ENCODE measurements around the gene MSLN. TPM values are rescaled to one million over a fixed set of nuclear protein-coding genes. Genes with fewer than 3 reads are reported as not detected.

Gene MSLN
- total and polyA plus RNA-seq, 9 of the 15 experiments (the other 6 are each of a cell fraction or from before 2014, with no cell fraction given), result not detected

DNA sequence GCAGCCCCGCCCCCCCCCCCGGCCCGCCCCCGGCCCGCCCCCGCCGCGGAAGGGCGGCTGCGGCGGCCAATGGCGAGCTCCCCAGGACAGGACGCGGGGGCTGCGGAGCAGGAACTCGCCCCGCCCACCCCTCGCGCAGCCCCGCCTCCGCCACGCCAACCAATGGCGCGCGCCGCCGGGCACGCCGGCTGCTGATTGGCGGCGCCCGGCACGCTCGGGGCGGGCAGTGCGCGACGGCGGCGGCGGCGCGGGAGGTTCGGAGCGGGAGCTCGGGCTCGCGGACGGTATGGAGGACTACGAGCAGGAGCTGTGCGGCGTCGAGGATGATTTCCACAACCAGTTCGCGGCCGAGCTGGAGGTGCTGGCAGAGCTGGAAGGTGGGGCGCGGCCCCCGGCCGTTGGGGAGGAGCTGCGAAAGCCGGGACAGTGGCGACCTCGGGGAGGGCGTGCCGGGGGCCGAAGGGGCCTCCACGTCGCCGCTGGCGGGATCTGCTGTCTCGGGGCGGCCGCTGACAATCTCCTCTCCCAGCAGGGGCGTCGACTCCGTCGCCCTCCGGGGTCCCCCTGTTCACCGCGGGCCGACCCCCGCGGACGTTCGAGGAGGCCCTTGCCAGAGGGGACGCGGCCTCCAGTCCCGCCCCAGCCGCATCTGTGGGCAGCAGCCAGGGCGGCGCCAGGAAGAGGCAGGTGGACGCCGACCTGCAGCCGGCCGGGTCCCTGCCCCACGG, 28.0 kb downstream of the MSLN start, which contains the start of gene CHTF18 (continued):
- TF ChIP-seq PBX2 (CRISPR knock-in tag; IDR thresholded peaks at IDR 0.05; ENCODE audit: low read depth) (peak; percentile 34), PBX2 (tag; conservative IDR thresholded peaks at IDR 0.05; ENCODE audit: low read depth) (no peak), PHF8 (IDR thresholded peaks at IDR 0.05; ENCODE audit: borderline replicate concordance, low read length) (peak; percentile 72; the same call in 1 of the 2 replicates), ETV6 (IDR thresholded peaks at IDR 0.05; ENCODE audit: borderline replicate concordance in 1 of 2, low read depth in 2 of 2, low read length in 1 of 2) (no peak), ETV6 (CRISPR knock-in tag; IDR thresholded peaks at IDR 0.05; ENCODE audit: borderline replicate concordance) (no peak), MTF1 (CRISPR knock-in tag; IDR thresholded peaks at IDR 0.05; ENCODE audit: borderline replicate concordance) (no peak), ZBTB7A (IDR thresholded peaks at IDR 0.05; ENCODE audit: borderline replicate concordance, control insufficient read depth, low read depth, low read length) (peak; percentile 45; the same call in 1 of the 2 replicates), C11orf30 (IDR thresholded peaks at IDR 0.05; ENCODE audit: low read depth) (peak; percentile 44; the same call in 1 of the 2 replicates), LEF1 (IDR thresholded peaks at IDR 0.05) (no peak), CREB5 (CRISPR knock-in tag; IDR thresholded peaks at IDR 0.05) (no peak), ZNF12 (CRISPR knock-in tag; IDR thresholded peaks at IDR 0.05) (peak; percentile 44; the same call in 1 of the 2 replicates), RBBP5 (IDR thresholded peaks at IDR 0.05; ENCODE audit: borderline replicate concordance, insufficient read depth, low read length, poor library complexity, severe bottlenecking) (peak; percentile 65), SMAD4 (CRISPR knock-in tag; conservative IDR thresholded peaks at IDR 0.05) (peak; percentile 69), ZNF668 (CRISPR knock-in tag; IDR thresholded peaks at IDR 0.05) (no peak), TBP (optimal IDR thresholded peaks at IDR 0.05; ENCODE audit: low read depth, low read length) (peak; percentile 6)
- TF ChIP-seq, protein P1, sequence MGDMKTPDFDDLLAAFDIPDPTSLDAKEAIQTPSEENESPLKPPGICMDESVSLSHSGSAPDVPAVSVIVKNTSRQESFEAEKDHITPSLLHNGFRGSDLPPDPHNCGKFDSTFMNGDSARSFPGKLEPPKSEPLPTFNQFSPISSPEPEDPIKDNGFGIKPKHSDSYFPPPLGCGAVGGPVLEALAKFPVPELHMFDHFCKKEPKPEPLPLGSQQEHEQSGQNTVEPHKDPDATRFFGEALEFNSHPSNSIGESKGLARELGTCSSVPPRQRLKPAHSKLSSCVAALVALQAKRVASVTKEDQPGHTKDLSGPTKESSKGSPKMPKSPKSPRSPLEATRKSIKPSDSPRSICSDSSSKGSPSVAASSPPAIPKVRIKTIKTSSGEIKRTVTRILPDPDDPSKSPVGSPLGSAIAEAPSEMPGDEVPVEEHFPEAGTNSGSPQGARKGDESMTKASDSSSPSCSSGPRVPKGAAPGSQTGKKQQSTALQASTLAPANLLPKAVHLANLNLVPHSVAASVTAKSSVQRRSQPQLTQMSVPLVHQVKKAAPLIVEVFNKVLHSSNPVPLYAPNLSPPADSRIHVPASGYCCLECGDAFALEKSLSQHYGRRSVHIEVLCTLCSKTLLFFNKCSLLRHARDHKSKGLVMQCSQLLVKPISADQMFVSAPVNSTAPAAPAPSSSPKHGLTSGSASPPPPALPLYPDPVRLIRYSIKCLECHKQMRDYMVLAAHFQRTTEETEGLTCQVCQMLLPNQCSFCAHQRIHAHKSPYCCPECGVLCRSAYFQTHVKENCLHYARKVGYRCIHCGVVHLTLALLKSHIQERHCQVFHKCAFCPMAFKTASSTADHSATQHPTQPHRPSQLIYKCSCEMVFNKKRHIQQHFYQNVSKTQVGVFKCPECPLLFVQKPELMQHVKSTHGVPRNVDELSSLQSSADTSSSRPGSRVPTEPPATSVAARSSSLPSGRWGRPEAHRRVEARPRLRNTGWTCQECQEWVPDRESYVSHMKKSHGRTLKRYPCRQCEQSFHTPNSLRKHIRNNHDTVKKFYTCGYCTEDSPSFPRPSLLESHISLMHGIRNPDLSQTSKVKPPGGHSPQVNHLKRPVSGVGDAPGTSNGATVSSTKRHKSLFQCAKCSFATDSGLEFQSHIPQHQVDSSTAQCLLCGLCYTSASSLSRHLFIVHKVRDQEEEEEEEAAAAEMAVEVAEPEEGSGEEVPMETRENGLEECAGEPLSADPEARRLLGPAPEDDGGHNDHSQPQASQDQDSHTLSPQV (IDR thresholded peaks at IDR 0.05), result 0 out of 2 replicates have a peak, but pooled peaks have one; percentile 44
- TF ChIP-seq, protein P2, sequence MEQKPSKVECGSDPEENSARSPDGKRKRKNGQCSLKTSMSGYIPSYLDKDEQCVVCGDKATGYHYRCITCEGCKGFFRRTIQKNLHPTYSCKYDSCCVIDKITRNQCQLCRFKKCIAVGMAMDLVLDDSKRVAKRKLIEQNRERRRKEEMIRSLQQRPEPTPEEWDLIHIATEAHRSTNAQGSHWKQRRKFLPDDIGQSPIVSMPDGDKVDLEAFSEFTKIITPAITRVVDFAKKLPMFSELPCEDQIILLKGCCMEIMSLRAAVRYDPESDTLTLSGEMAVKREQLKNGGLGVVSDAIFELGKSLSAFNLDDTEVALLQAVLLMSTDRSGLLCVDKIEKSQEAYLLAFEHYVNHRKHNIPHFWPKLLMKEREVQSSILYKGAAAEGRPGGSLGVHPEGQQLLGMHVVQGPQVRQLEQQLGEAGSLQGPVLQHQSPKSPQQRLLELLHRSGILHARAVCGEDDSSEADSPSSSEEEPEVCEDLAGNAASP (IDR thresholded peaks at IDR 0.05), result no peak
